Bone marrow (tissue), 2 donors: ENCODE measurements around the gene ARMH3.
"Not testable (repeated sequence)": the region's sequence is repeated elsewhere in the genome, so short reads cannot be mapped to it uniquely, and the experiment has no call there.

Source experiments
- DNase-seq, 2 donors: peaks; one replicate each; lab custom pipeline; 2025; lab: John Stamatoyannopoulos, UW

Gene ARMH3

GRCh38 chr10:102055647-102056419 lies at the start of gene ARMH3:
Gene ARMH3 (minus strand): TSS chr10:102056173. CDS start chr10:102040114, 16,059 bp downstream.
- DNase-seq, result peak; percentile 82 to 93

- no peak for DNase-seq
Observed at GRCh38 chr10:102102421-102102820, 46.4 kb upstream of the ARMH3 start.

GRCh38 chr10:102101152-102101551 lies 45.2 kb upstream of the ARMH3 start:
- no peak for DNase-seq

GRCh38 chr10:102096449-102096848 lies 40.5 kb upstream of the ARMH3 start:
- DNase-seq, result no peak

GRCh38 chr10:102090772-102091171 lies 34.8 kb upstream of the ARMH3 start:
- no peak for DNase-seq

- no peak for DNase-seq
Observed at GRCh38 chr10:102086196-102086595, 30.2 kb upstream of the ARMH3 start.

GRCh38 chr10:102085336-102085735 lies 29.4 kb upstream of the ARMH3 start:
- no peak for DNase-seq

- DNase-seq, result no peak
Observed at GRCh38 chr10:102083541-102083940, 27.6 kb upstream of the ARMH3 start.

GRCh38 chr10:102072673-102073527 lies 16.9 kb upstream of the ARMH3 start:
- peak; percentile 42 to 79 for DNase-seq

- peak in 1 of 2 donors; percentile 2 for DNase-seq
Observed at GRCh38 chr10:102069071-102069470, 13.1 kb upstream of the ARMH3 start.

- no peak for DNase-seq
Observed at GRCh38 chr10:102068216-102068615, 12.2 kb upstream of the ARMH3 start.

- no peak for DNase-seq
Observed at GRCh38 chr10:102067091-102067916, 11.3 kb upstream of the ARMH3 start.

- no peak for DNase-seq
Observed at GRCh38 chr10:102066399-102067088, 10.6 kb upstream of the ARMH3 start.

GRCh38 chr10:102065561-102066398 lies 9.8 kb upstream of the ARMH3 start:
- peak in 1 of 2 donors; percentile 63 for DNase-seq

- DNase-seq, result peak; percentile 64 to 74
Observed at GRCh38 chr10:102064868-102065560, 9.0 kb upstream of the ARMH3 start, which contains the start of gene HPS6. Gene HPS6 (plus strand): TSS chr10:102065349. CDS start chr10:102065475, 126 bp downstream.

GRCh38 chr10:102064503-102064867 lies 8.5 kb upstream of the ARMH3 start:
- DNase-seq, result no peak

- no peak for DNase-seq
Observed at GRCh38 chr10:102059987-102060386, 4.0 kb upstream of the ARMH3 start.

GRCh38 chr10:102054881-102055646 lies 909 bp downstream of the ARMH3 start:
- DNase-seq, result not testable (repeated sequence)

- DNase-seq, result no peak
Observed at GRCh38 chr10:102046095-102046494, 9.9 kb downstream of the ARMH3 start.
